Mesendoderm (in vitro differentiated cells): ENCODE data around the gene TNK2.

Experiments used
- DNase-seq: peaks from one replicate; pipeline ENCODE4 v3.0.0; 2013
- H2AK5ac ChIP-seq: 2 replicates; pipeline ENCODE4 v1.6.1; 2013; ENCODE audit warnings: low read length, inconsistent platforms
- H2BK120ac ChIP-seq: 2 replicates; pipeline ENCODE4 v1.6.1; 2013; ENCODE audit warnings: low read depth, mild to moderate bottlenecking, low read length, moderate library complexity, mixed read lengths
- H2BK15ac ChIP-seq: replicated peaks from 2 replicates; pipeline ENCODE4 v1.6.1; 2013; ENCODE audit warnings: low read depth, mild to moderate bottlenecking, moderate library complexity
- H2BK5ac ChIP-seq: 2 replicates; pipeline ENCODE4 v1.6.1; 2013; ENCODE audit warnings: low read length, inconsistent platforms
- H3K18ac ChIP-seq: 2 replicates; pipeline ENCODE4 v1.6.1; 2013; ENCODE audit warnings: mild to moderate bottlenecking, low read length, mixed read lengths
- H3K23ac ChIP-seq: one replicate; pipeline ENCODE4 v1.6.1; 2013; ENCODE audit warnings: low read length
- H3K27ac ChIP-seq: 2 replicates; pipeline ENCODE4 v1.5.1; 2013; ENCODE audit warnings: low read depth, mild to moderate bottlenecking, inconsistent platforms, low read length, moderate library complexity
- H3K27me3 ChIP-seq: 2 replicates; pipeline ENCODE4 v1.6.1; 2013; ENCODE audit warnings: low read length, control low read depth, mild to moderate bottlenecking, inconsistent platforms; ENCODE audit not compliant: insufficient read depth, poor library complexity
- H3K36me3 ChIP-seq: 2 replicates; pipeline ENCODE4 v1.6.1; 2013; ENCODE audit warnings: low read length, inconsistent platforms; ENCODE audit not compliant: control insufficient read depth, insufficient read depth
- H3K4ac ChIP-seq: one replicate; pipeline ENCODE4 v1.6.1; 2013; ENCODE audit warnings: low read depth, mild to moderate bottlenecking, low read length, moderate library complexity
- H3K4me1 ChIP-seq: 2 replicates; pipeline ENCODE4 v1.6.1; 2013; ENCODE audit warnings: low read depth, low read length, inconsistent platforms; ENCODE audit not compliant: control insufficient read depth
- H3K4me2 ChIP-seq: 2 replicates; pipeline ENCODE4 v1.6.1; 2013; ENCODE audit warnings: low read length
- H3K4me3 ChIP-seq: 2 replicates; pipeline ENCODE4 v1.5.1; 2013; ENCODE audit warnings: mild to moderate bottlenecking, low read length
- H3K56ac ChIP-seq: one replicate; pipeline ENCODE4 v1.6.1; 2013; ENCODE audit warnings: low read length
- H3K79me1 ChIP-seq: 2 replicates; pipeline ENCODE4 v1.6.1; 2013; ENCODE audit warnings: low read length, inconsistent platforms
- H3K79me2 ChIP-seq: 2 replicates; pipeline ENCODE4 v1.6.1; 2013; ENCODE audit warnings: mild to moderate bottlenecking, low read length; ENCODE audit not compliant: control insufficient read depth, insufficient read depth
- H3K9ac ChIP-seq: 2 replicates; pipeline ENCODE4 v1.6.1; 2013; ENCODE audit warnings: low read length, inconsistent platforms
- H4K5ac ChIP-seq: one replicate; pipeline ENCODE4 v1.6.1; 2013; ENCODE audit warnings: low read length
- H4K8ac ChIP-seq: one replicate; pipeline ENCODE4 v1.6.1; 2013; ENCODE audit warnings: low read depth, mild to moderate bottlenecking, control low read depth, low read length, moderate library complexity
- whole genome bisulfite sequencing: extraction: QIAGEN DNeasy Blood & Tissue Kit; methylation state at CpG from one replicate; pipeline ENCODE4 v1.1.7; 2013; ENCODE audit warnings: low lambda C conversion rate, missing lambda C conversion rate; ENCODE audit not compliant: insufficient coverage; ENCODE audit errors: extremely low coverage; 5-methylcytosine and 5-hydroxymethylcytosine counted together

TNK2 gene

DNA sequence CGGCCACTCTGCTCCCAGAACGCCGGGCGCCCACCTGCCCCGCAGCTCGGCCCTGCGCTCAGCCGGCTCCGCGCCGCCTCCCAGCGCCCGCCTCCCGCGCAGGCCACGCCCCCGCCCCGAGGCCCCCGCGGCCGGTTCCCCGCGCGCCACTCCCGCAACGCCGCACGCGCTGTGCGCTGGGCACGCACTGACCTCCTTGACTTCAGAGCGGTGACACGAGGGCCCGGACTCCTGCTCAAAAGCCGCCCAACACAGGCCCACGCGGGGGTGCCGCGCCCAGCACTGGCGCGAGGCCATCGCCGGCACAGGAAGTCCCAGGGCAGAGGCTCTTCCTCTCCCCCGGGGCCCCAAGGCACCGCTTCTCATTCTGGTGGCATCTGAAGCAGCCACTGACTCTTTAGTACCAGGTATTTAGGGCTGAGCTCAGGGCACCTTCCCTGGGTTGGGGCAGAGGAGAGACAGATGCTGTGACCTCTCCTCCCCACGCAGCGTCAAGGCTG, 12.4 kb downstream of the TNK2 start:
- H3K23ac ChIP-seq, result no peak overlapping the region
- peak overlapping the region; percentile 91 for H3K56ac ChIP-seq
- H2BK5ac ChIP-seq, result no peak overlapping the region
- peaks cover 15% of the 10 kb centered on the region for H3K4me1 ChIP-seq
- no peak overlapping the region for H2BK15ac ChIP-seq
- H2BK120ac ChIP-seq, result no peak overlapping the region
- peak; percentile 67 for DNase-seq
- no peak overlapping the region for H4K8ac ChIP-seq
- H3K36me3 ChIP-seq, result no peaks in the 10 kb centered on the region
- peak overlapping the region; percentile 2 for H3K27ac ChIP-seq
- peaks cover 8% of the 10 kb centered on the region for H3K79me1 ChIP-seq
- H3K18ac ChIP-seq, result peak overlapping the region; percentile 65
- H3K79me2 ChIP-seq, result no peaks in the 10 kb centered on the region
- H3K9ac ChIP-seq, result peak overlapping the region; percentile 79
- peak overlapping the region; percentile 46 for H3K4me3 ChIP-seq
- no peaks in the 10 kb centered on the region for H3K27me3 ChIP-seq
- no peak overlapping the region for H4K5ac ChIP-seq
- H3K4me2 ChIP-seq, result peak overlapping the region; percentile 74
- no CpG with 5 or more reads among the region's 47 CpGs for WGBS
- H3K4ac ChIP-seq, result no peak overlapping the region
- H2AK5ac ChIP-seq, result no peak overlapping the region

GRCh38 chr3:195895078-195895860, 13.1 kb downstream of the TNK2 start:
- H3K27ac ChIP-seq, result peak overlapping the region; percentile 29
- WGBS, result no CpG with 5 or more reads among the region's 56 CpGs

GRCh38 chr3:195893916-195894465, 14.4 kb downstream of the TNK2 start:
- H2BK120ac ChIP-seq, result no peak overlapping the region
- no peaks in the 10 kb centered on the region for H3K79me2 ChIP-seq
- H3K79me1 ChIP-seq, result no peaks in the 10 kb centered on the region
- no peak overlapping the region for H3K56ac ChIP-seq
- H3K18ac ChIP-seq, result no peak overlapping the region
- H2BK5ac ChIP-seq, result no peak overlapping the region
- no peak overlapping the region for H4K5ac ChIP-seq
- no peak overlapping the region for H3K23ac ChIP-seq
- WGBS, result no CpG with 5 or more reads among the region's 8 CpGs
- H3K4me3 ChIP-seq, result no peak overlapping the region
- H3K27me3 ChIP-seq, result no peaks in the 10 kb centered on the region
- no peak overlapping the region for H3K4ac ChIP-seq
- no peaks in the 10 kb centered on the region for H3K36me3 ChIP-seq
- H2BK15ac ChIP-seq, result no peak overlapping the region
- no peak overlapping the region for H3K27ac ChIP-seq
- no peak overlapping the region for H4K8ac ChIP-seq
- no peak overlapping the region for H3K4me2 ChIP-seq
- DNase-seq, result no peak
- no peak overlapping the region for H3K9ac ChIP-seq
- peaks cover 15% of the 10 kb centered on the region for H3K4me1 ChIP-seq
- no peak overlapping the region for H2AK5ac ChIP-seq

More at GRCh38 chr3:195895078-195895860, 13.1 kb downstream of the TNK2 start:
- Histone ChIP-seq H2AK5ac (no peak overlapping the region), H3K9ac (peak overlapping the region; percentile 67), H3K4me3 (peak overlapping the region; percentile 46), H4K8ac (no peak overlapping the region), H3K36me3 (no peaks in the 10 kb centered on the region), H2BK15ac (no peak overlapping the region), H3K4me2 (peak overlapping the region; percentile 72), H3K4ac (no peak overlapping the region), H3K23ac (peak overlapping the region; percentile 18), H3K18ac (peak overlapping the region; percentile 65), H3K27me3 (no peaks in the 10 kb centered on the region), H4K5ac (no peak overlapping the region), H2BK120ac (no peak overlapping the region), H2BK5ac (no peak overlapping the region), H3K56ac (peak overlapping the region; percentile 85), H3K79me2 (no peaks in the 10 kb centered on the region), H3K4me1 (peaks cover 15% of the 10 kb centered on the region), H3K79me1 (peaks cover 5% of the 10 kb centered on the region)
- DNase-seq, result peak; percentile 80

DNA sequence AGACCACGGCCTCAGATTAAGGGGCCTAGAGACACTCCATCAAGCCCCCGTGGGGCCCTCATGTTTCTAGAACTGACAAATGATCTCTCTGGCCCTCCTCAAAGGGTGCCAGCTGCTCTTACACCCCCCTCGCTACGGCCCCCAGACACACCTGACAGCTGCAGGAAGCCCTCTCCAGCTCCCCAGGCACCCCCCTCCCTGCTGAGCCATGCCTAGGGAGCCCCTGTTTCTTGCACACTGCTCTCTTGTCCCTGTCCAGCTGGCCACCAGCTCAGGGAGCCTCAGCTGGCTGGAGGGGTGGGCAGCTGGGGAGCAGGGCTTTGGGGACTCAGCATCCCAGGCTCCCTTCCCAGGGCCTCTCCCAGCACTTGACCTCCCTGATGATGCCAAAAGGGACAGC, 14.8 kb downstream of the TNK2 start:
- H3K18ac ChIP-seq, result no peak overlapping the region
- peaks cover 15% of the 10 kb centered on the region for H3K4me1 ChIP-seq
- H3K56ac ChIP-seq, result no peak overlapping the region
- no CpG with 5 or more reads among the region's 4 CpGs for WGBS
- no peaks in the 10 kb centered on the region for H3K27me3 ChIP-seq
- no peak for DNase-seq
- H2BK5ac ChIP-seq, result no peak overlapping the region
- no peak overlapping the region for H2BK15ac ChIP-seq
- H2BK120ac ChIP-seq, result no peak overlapping the region
- no peak overlapping the region for H3K9ac ChIP-seq
- H2AK5ac ChIP-seq, result no peak overlapping the region
- no peaks in the 10 kb centered on the region for H3K36me3 ChIP-seq
- H4K8ac ChIP-seq, result no peak overlapping the region
- no peaks in the 10 kb centered on the region for H3K79me1 ChIP-seq
- H4K5ac ChIP-seq, result no peak overlapping the region
- H3K27ac ChIP-seq, result no peak overlapping the region
- H3K23ac ChIP-seq, result no peak overlapping the region
- no peaks in the 10 kb centered on the region for H3K79me2 ChIP-seq
- H3K4ac ChIP-seq, result no peak overlapping the region
- no peak overlapping the region for H3K4me3 ChIP-seq
- no peak overlapping the region for H3K4me2 ChIP-seq

GRCh38 chr3:195893044-195893395, 15.3 kb downstream of the TNK2 start:
- Histone ChIP-seq H3K23ac (no peak overlapping the region), H4K5ac (no peak overlapping the region), H3K4me3 (no peak overlapping the region), H3K4ac (no peak overlapping the region), H3K79me2 (no peaks in the 10 kb centered on the region), H3K56ac (no peak overlapping the region), H4K8ac (no peak overlapping the region), H3K4me2 (no peak overlapping the region), H3K27ac (no peak overlapping the region), H3K79me1 (no peaks in the 10 kb centered on the region), H3K18ac (peak overlapping the region; percentile 0), H3K4me1 (peaks cover 12% of the 10 kb centered on the region), H2BK5ac (no peak overlapping the region), H3K36me3 (no peaks in the 10 kb centered on the region), H2AK5ac (no peak overlapping the region), H2BK15ac (no peak overlapping the region), H3K27me3 (no peaks in the 10 kb centered on the region), H3K9ac (no peak overlapping the region), H2BK120ac (no peak overlapping the region)
- no CpG with 5 or more reads among the region's 9 CpGs for WGBS
- DNase-seq, result no peak
